GM18499 (cell line): Measurements from ENCODE around the gene SYPL2.
"Not testable (repeated sequence)": the region's sequence is repeated elsewhere in the genome, so short reads cannot be mapped to it uniquely, and the experiment has no call there.

Source experiments
- ATAC-seq: cut with Tn5 transposase; IDR thresholded peaks from one replicate; pipeline ENCODE4 v1.9.1; 2021; ENCODE audit warnings: moderate number of reproducible peaks; ENCODE audit not compliant: insufficient read depth, unreplicated experiment

The SYPL2 gene

DNA sequence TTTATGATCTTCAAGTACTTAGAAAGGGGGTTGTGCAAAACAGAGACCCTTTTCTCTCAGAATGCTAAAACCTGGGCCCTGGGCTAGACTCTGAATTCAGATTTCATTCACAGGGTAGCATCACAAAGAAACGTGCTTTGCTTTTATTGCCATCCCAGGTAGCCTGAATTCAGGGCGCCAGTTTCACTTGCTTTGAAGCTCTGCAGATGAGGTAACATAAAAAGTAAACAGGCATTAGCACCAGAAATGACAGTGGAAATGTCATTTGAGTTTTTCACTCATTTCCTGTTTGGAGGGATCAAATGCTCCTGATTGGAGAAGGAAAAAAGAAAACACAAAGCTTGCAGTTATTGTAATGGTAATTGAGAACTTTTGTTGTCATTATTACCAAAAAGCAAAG is 2.6 kb downstream of the SYPL2 start:
- no peak for ATAC-seq

DNA sequence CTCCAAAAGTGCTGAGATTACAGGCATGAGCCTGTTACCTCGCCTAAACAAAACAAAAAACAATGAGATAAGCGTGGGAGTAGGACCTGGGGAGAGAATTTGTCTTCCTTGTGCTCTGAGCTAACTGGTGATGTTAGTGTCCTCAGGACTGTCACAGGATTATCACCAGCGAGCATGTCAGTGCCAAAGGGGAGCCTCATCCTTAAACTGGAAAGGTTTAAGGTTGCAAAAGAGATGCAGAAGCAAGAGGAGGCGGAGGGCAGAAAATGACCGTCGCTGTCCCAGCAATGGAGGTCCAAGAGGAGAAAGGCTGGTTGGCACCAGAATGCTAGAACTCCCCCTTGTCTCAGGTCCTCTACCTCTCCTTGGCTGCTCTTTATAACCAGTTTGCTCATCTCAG is 3.9 kb downstream of the SYPL2 start:
- no peak for ATAC-seq

GRCh38 chr1:109472779-109473178 is 6.4 kb downstream of the SYPL2 start:
- ATAC-seq: no peak

DNA sequence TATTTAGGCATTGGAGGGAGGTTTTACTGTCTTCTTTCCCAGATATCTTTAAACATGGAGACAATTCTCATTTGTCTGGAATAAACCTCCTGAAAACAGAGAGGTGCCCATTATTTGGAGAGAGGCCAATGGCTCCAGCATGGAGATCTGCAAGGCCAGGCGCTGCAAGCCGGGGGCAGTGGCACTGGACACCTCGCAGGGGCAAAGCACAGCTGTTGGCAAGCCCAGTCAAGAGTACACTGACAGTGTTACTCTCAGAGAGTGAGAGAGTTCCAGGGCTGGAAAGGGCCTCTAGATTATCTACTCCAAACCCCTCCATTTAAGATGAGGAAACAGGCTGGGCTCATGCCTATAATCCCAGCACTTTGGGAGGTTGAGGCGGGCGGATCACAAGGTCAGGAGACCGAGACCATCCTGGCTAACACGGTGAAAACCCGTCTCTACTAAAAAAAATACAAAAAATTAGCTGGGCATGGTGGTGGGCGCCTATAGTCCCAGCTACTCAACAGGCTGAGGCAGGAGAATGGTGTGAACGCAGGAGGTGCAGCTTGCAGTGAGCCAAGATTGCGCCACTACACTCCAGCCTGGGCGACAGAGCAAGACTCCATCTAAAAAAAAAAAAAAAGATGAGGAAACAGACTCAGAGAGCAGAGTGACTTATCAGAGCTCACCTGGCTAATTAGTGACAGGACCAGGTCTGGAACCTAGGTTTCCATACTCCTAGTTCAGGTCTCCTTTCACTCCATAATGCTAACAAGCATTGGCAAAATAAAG is 7.1 kb downstream of the SYPL2 start:
- ATAC-seq: not testable (repeated sequence)

GRCh38 chr1:109474697-109475096 is 8.4 kb downstream of the SYPL2 start:
- ATAC-seq: no peak

GRCh38 chr1:109475261-109475660 is 8.9 kb downstream of the SYPL2 start:
- no peak for ATAC-seq

DNA sequence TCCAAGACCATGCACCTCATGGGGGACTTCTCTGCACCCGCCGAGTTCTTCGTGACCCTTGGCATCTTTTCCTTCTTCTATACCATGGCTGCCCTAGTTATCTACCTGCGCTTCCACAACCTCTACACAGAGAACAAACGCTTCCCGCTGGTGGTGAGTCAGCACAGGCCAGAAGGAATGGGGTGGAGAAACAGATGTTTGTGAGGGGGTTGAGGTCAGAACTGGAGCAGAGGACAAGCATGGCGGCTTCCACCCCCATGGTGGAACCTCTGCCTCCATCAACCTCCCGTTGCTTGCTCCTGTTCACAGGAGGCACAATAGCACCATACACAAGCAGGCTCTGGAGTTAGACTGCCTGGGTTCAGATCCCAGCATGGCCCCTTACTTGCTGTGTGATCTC is 10.5 kb downstream of the SYPL2 start:
- ATAC-seq: no peak

DNA sequence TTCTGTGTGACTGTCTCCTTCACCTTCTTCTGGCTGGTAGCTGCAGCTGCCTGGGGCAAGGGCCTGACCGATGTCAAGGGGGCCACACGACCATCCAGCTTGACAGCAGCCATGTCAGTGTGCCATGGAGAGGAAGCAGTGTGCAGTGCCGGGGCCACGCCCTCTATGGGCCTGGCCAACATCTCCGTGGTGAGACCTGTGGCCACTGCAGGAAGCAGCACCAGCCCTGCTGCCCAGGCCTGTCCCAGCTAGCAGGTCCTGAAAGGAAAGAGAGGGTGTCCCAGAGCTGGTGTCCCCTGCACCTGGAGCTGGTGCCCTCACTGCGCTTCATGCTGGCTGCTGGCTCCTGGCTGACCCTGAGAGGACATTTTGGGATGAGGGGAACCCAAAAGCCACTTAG is 11.5 kb downstream of the SYPL2 start:
- ATAC-seq: no peak

GRCh38 chr1:109478806-109479205 is 12.5 kb downstream of the SYPL2 start:
- no peak for ATAC-seq

DNA sequence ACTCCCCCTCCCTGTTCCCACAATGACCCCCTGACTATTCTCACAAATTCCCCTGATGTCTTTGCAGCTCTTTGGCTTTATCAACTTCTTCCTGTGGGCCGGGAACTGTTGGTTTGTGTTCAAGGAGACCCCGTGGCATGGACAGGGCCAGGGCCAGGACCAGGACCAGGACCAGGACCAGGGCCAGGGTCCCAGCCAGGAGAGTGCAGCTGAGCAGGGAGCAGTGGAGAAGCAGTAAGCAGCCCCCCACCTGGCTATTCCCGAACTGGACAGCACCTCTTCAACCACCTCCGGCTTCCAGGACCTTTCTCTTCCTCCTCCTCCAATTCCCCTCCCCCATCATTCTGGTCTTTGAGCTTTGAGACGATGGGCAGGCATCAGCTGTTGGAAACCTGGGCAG is 13.0 kb downstream of the SYPL2 start:
- no peak for ATAC-seq

GRCh38 chr1:109479901-109480300 is 13.6 kb downstream of the SYPL2 start:
- ATAC-seq: no peak

- no peak for ATAC-seq
Measured at GRCh38 chr1:109481646-109482045, 15.3 kb downstream of the SYPL2 start.

DNA sequence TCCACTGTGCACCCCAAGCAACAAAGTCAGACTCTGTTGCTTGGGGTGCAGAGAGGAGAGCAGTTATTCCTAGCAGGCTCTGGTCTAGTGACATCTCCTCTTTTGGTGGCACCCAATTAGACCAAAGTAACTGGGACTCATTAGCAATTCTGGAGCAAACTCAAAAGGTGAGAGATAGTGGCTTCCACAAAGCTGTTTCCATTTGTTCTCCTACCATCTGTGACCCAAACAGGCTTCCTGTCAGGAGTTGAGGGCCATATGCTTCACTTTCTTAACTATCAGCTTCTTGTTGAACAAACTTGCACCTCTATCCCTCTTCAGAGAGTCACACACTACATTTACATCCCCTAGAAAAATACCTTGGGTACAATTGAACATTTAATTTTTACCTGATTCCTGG is 15.9 kb downstream of the SYPL2 start:
- no peak for ATAC-seq

- ATAC-seq: no peak
Measured at GRCh38 chr1:109482791-109483671, 16.7 kb downstream of the SYPL2 start.

DNA sequence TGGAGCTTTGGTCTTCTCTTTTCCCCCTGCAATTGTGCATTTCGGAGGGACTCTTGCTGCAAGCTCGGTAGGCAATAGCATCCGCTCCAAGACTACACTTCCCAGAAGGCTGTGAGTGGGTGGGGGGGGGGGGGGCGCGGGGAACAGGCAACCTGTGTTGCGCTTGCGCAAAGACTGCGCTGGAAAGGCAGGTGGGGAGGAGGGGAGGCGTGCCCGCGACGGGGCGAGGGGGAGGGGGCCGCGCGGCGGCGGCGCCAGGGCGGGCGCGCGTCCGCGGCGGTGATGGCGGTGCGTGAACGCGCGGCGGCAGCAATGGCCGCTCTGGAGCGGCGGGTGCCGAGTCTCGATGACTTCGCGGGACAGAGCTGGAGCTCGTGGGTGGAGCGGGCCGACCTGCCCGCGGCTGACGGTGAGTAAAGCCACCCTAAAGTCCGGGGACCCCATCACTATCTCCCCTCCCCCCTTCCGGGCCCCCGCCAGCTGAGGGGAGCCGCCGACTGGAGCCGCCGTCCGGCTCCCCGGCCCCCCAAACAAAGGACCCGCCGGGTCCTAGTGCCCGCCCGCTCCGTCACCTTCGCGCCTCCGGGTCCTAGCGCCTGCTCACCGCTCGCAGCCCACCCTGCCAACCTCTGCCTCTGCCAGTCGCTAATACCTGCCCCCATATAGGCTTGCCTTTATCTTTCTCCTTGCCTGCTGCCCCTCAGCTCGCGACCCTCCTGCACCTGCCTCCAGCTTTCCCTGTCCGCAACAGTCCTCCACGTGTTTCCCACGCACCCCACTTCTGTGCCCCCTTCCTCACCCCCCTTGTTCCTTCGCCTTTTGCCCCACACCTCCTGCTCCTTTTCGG is 17.5 kb downstream of the SYPL2 start, which contains the start of gene ATXN7L2:
TSS of gene ATXN7L2 (plus strand) at position 234 of the 847 bp plus-strand sequence. CDS start at position 283, 49 bp downstream.
- ATAC-seq: no peak

GRCh38 chr1:109484519-109484975 is 18.2 kb downstream of the SYPL2 start:
- ATAC-seq: no peak

GRCh38 chr1:109485001-109485400 is 18.7 kb downstream of the SYPL2 start:
- ATAC-seq: no peak

- ATAC-seq: no peak
Measured at GRCh38 chr1:109487261-109487660, 20.9 kb downstream of the SYPL2 start.

- no peak for ATAC-seq
Measured at GRCh38 chr1:109488201-109488600, 21.9 kb downstream of the SYPL2 start.

GRCh38 chr1:109488696-109489095 is 22.4 kb downstream of the SYPL2 start:
- ATAC-seq: no peak
